HepG2 (cell line): Measurements from ENCODE around the gene SKI. TPM values are rescaled to one million over a fixed set of nuclear protein-coding genes. Genes with fewer than 3 reads are reported as not detected.
A peak's percentile ranks its signal among the peaks of the same experiment; 100 is the strongest.

ENCODE experiments used
- ARID4A ChIP-seq: sonication (generic); formaldehyde crosslinking; IDR thresholded peaks from 2 replicates; pipeline ENCODE4 v1.5.0; 2020; ENCODE audit warnings: mild to moderate bottlenecking, missing genetic modification reagents, borderline replicate concordance
- ATAD3A ChIP-seq: sonication (generic); formaldehyde crosslinking; IDR thresholded peaks from 2 replicates; pipeline ENCODE4 v1.4.0; 2020; ENCODE audit warnings: missing genetic modification reagents
- ATF1 ChIP-seq: IDR thresholded peaks from 2 replicates; pipeline ENCODE4 v1.6.1; 2016; ENCODE audit warnings: mild to moderate bottlenecking, control low read depth
- ATF3 ChIP-seq: sonication (generic); formaldehyde crosslinking; IDR thresholded peaks from 2 replicates; pipeline ENCODE4 v1.4.0; 2020; ENCODE audit warnings: missing genetic modification reagents
- CHD2 ChIP-seq: IDR thresholded peaks from 2 replicates; pipeline ENCODE4 v1.6.1; 2011; ENCODE audit warnings: low read depth, low read length, improper control_type of control experiment
- ELK4 ChIP-seq: sonication (generic); formaldehyde crosslinking; IDR thresholded peaks from 2 replicates; pipeline ENCODE4 v1.9.0; 2021; ENCODE audit warnings: missing genetic modification reagents, borderline replicate concordance
- GATAD1 ChIP-seq: IDR thresholded peaks from 2 replicates; pipeline ENCODE4 v1.6.1; 2016; ENCODE audit warnings: missing genetic modification reagents, missing compliant biosample characterization
- GFI1 ChIP-seq: sonication (generic); formaldehyde crosslinking; IDR thresholded peaks from 2 replicates; pipeline ENCODE4 v1.5.0; 2020; ENCODE audit warnings: missing genetic modification reagents, mild to moderate bottlenecking, borderline replicate concordance
- PPARG ChIP-seq: conservative IDR thresholded peaks from 2 replicates; pipeline ENCODE4 v1.6.1; 2016; ENCODE audit warnings: missing biosample characterization, missing genetic modification reagents
- RAD21 ChIP-seq: fragments of 450-650 bp; formaldehyde crosslinking; IDR thresholded peaks from 2 replicates; pipeline ENCODE4 v1.5.0; 2020; ENCODE audit warnings: mild to moderate bottlenecking
- RFX5 ChIP-seq: IDR thresholded peaks from 2 replicates; pipeline ENCODE4 v1.6.1; 2011; ENCODE audit warnings: low read depth, low read length, improper control_type of control experiment
- RFXANK ChIP-seq: IDR thresholded peaks from 2 replicates; pipeline ENCODE4 v1.6.1; 2016
- SPEN ChIP-seq: sonication (generic); formaldehyde crosslinking; IDR thresholded peaks from 2 replicates; pipeline ENCODE4 v1.5.1; 2020; ENCODE audit warnings: low read depth, mild to moderate bottlenecking, missing genetic modification reagents
- ZBTB34 ChIP-seq: sonication (generic); formaldehyde crosslinking; IDR thresholded peaks from 2 replicates; pipeline ENCODE4 v1.8.0; 2022; ENCODE audit warnings: mild to moderate bottlenecking, missing genetic modification reagents
- ZC3H13 ChIP-seq: sonication (generic); formaldehyde crosslinking; IDR thresholded peaks from 2 replicates; pipeline ENCODE4 v1.8.1; 2023; ENCODE audit warnings: mild to moderate bottlenecking, missing genetic modification reagents, moderate library complexity
- ZFP36L2 ChIP-seq: sonication (generic); formaldehyde crosslinking; IDR thresholded peaks from 2 replicates; pipeline ENCODE4 v1.4.0; 2020; ENCODE audit warnings: missing genetic modification reagents
- ZFY ChIP-seq: sonication (generic); formaldehyde crosslinking; IDR thresholded peaks from 2 replicates; pipeline ENCODE4 v1.4.0; 2020; ENCODE audit warnings: missing genetic modification reagents
- ZNF362 ChIP-seq: sonication (generic); formaldehyde crosslinking; IDR thresholded peaks from 2 replicates; pipeline ENCODE4 v1.4.0; 2020; ENCODE audit warnings: missing genetic modification reagents, mild to moderate bottlenecking, borderline replicate concordance
- ZNF501 ChIP-seq: sonication (generic); formaldehyde crosslinking; IDR thresholded peaks from 2 replicates; pipeline ENCODE4 v1.5.1; 2020; ENCODE audit warnings: mild to moderate bottlenecking, moderate library complexity, missing genetic modification reagents
- ZNF547 ChIP-seq: sonication (generic); formaldehyde crosslinking; IDR thresholded peaks from 2 replicates; pipeline ENCODE4 v1.5.1; 2020; ENCODE audit warnings: mild to moderate bottlenecking, missing genetic modification reagents
- ZNF572 ChIP-seq: sonication (generic); formaldehyde crosslinking; IDR thresholded peaks from 2 replicates; pipeline ENCODE4 v1.5.1; 2020; ENCODE audit warnings: mild to moderate bottlenecking, missing genetic modification reagents
- ZNF746 ChIP-seq: sonication (generic); formaldehyde crosslinking; IDR thresholded peaks from 2 replicates; pipeline ENCODE4 v1.8.0; 2022; ENCODE audit warnings: mild to moderate bottlenecking, missing genetic modification reagents
- polyA plus RNA-seq, 8 experiments: library from polyadenylated mRNA; depleted of rRNA in 3 of 8; stranded (reverse) in 7 of 8; unstranded in 1 of 8; fragments of >200 nt; fragmentation: Illumina TruSeq in 4 of 8; extraction: Trizol in 4 of 8; gene quantifications; 2 replicates each; pipeline versions ENCODE4 v1.2.1 to v1.2.3, GENCODE V29; 2011 to 2016; ENCODE audit warnings: low read depth in 4 of 8, missing spikeins in 1 of 8, mixed read lengths in 1 of 8; ENCODE audit not compliant: insufficient read depth in 1 of 8
- total RNA-seq, 5 experiments: library from RNA; depleted of rRNA; stranded (reverse); fragments of >200 nt; fragmentation: Illumina TruSeq; extraction: Trizol; gene quantifications; 2 replicates each; pipeline ENCODE4 v1.2.3, GENCODE V29; 2016; ENCODE audit warnings: low read depth in 1 of 5

The SKI gene
- total and polyA plus RNA-seq, 2 of the 13 experiments (the other 11 are each of a cell fraction or from before 2014, with no cell fraction given) = 4.7 to 6.9 TPM

- TF ChIP-seq ATF3 (CRISPR knock-in tag) = no peak
- TF ChIP-seq RFX5 = peak; percentile 34; the same call in 1 of the 2 replicates
- 0 out of 2 replicates have a peak, but pooled peaks have one; percentile 33 for TF ChIP-seq ZNF547 (CRISPR knock-in tag)
- peak; percentile 70 for TF ChIP-seq RAD21 (CRISPR knock-in tag)
- peak; percentile 69; the same call in 1 of the 2 replicates for TF ChIP-seq ZNF746 (CRISPR knock-in tag)
- no peak for TF ChIP-seq GFI1 (CRISPR knock-in tag)
- no peak for TF ChIP-seq CHD2
- TF ChIP-seq ATF1 = no peak
- TF ChIP-seq ARID4A (CRISPR knock-in tag) = peak; percentile 41; the same call in 1 of the 2 replicates
- peak; percentile 71 for TF ChIP-seq ZFY (CRISPR knock-in tag)
- TF ChIP-seq ZNF572 = no peak
- TF ChIP-seq ZFP36L2 (CRISPR knock-in tag) = no peak
- no peak for TF ChIP-seq ZNF501
- no peak for TF ChIP-seq PPARG (CRISPR knock-in tag)
- TF ChIP-seq ZBTB34 = no peak
- TF ChIP-seq SPEN (CRISPR knock-in tag) = peak; percentile 78
- TF ChIP-seq GATAD1 = no peak
- TF ChIP-seq ZC3H13 = no peak
- no peak for TF ChIP-seq ELK4 (CRISPR knock-in tag)
- no peak for TF ChIP-seq ATAD3A (CRISPR knock-in tag)
- no peak; the same call in 1 of the 2 replicates for TF ChIP-seq ZNF362 (CRISPR knock-in tag)
- TF ChIP-seq RFXANK (CRISPR knock-in tag) = no peak
Observed at GRCh38 chr1:2227346-2228156, 568 bp upstream of the SKI start (continued).
